WERI-Rb-1 (cell line): ENCODE results near the gene GPR84.

Experiments
- DNase-seq: peaks from one replicate; pipeline ENCODE4 v3.0.0-alpha.2; 2020
- H3K27ac ChIP-seq: fragments of 250-450 bp; sonication (Bioruptor Pico); 2 replicates; pipeline ENCODE4 v1.5.1; 2020; ENCODE audit warnings: mild to moderate bottlenecking, moderate library complexity
- H3K27me3 ChIP-seq: fragments of 250-450 bp; sonication (Bioruptor Pico); 2 replicates; pipeline ENCODE4 v1.5.1; 2021; ENCODE audit warnings: mild to moderate bottlenecking, low read depth, moderate library complexity; ENCODE audit not compliant: insufficient read depth, severe bottlenecking
- H3K36me3 ChIP-seq: fragments of 250-450 bp; sonication (Bioruptor Pico); 2 replicates; pipeline ENCODE4 v1.5.1; 2020; ENCODE audit warnings: mild to moderate bottlenecking, moderate library complexity
- H3K4me3 ChIP-seq: 2 replicates; pipeline ENCODE4 v1.5.1; 2011; ENCODE audit warnings: low read depth, mild to moderate bottlenecking, control low read depth, low read length
- H3K9me3 ChIP-seq: fragments of 250-450 bp; sonication (Bioruptor Pico); 2 replicates; pipeline ENCODE4 v1.5.1; 2021; ENCODE audit warnings: mild to moderate bottlenecking, moderate library complexity; ENCODE audit not compliant: severe bottlenecking
- CTCF ChIP-seq: IDR thresholded peaks from 2 replicates; pipeline ENCODE4 v1.5.1; 2011; ENCODE audit warnings: low read depth, mild to moderate bottlenecking, control low read depth, inconsistent platforms, low read length

Gene GPR84

GRCh38 chr12:54363047-54363446, 1.2 kb downstream of the GPR84 start:
- Histone ChIP-seq H3K4me3 (no peak overlapping the region), H3K9me3 (no peaks in the 10 kb centered on the region), H3K27me3 (no peaks in the 10 kb centered on the region), H3K36me3 (no peaks in the 10 kb centered on the region), H3K27ac (no peak overlapping the region)
- TF ChIP-seq CTCF = no peak
- no peak for DNase-seq

- H3K9me3 ChIP-seq = no peaks in the 10 kb centered on the region
- no peak overlapping the region for H3K4me3 ChIP-seq
- no peaks in the 10 kb centered on the region for H3K27me3 ChIP-seq
- DNase-seq = peak; percentile 94
- H3K36me3 ChIP-seq = no peaks in the 10 kb centered on the region
- H3K27ac ChIP-seq = peak overlapping the region; percentile 96
- TF ChIP-seq CTCF = peak; percentile 96
Observed at GRCh38 chr12:54360717-54361456, 3.4 kb downstream of the GPR84 start.

GRCh38 chr12:54359762-54360351, 4.4 kb downstream of the GPR84 start:
- H3K4me3 ChIP-seq = peak overlapping the region; percentile 40
- no peak for DNase-seq
- no peak for TF ChIP-seq CTCF
- no peaks in the 10 kb centered on the region for H3K36me3 ChIP-seq
- no peaks in the 10 kb centered on the region for H3K9me3 ChIP-seq
- peak overlapping the region; percentile 96 for H3K27ac ChIP-seq
- H3K27me3 ChIP-seq = no peaks in the 10 kb centered on the region

- Histone ChIP-seq H3K4me3 (peak overlapping the region; percentile 54), H3K36me3 (no peaks in the 10 kb centered on the region), H3K9me3 (no peaks in the 10 kb centered on the region), H3K27me3 (no peaks in the 10 kb centered on the region), H3K27ac (peak overlapping the region; percentile 98)
- peak; percentile 99 for DNase-seq
- no peak for TF ChIP-seq CTCF
Observed at GRCh38 chr12:54358945-54359761, 5.1 kb downstream of the GPR84 start.

- peak; percentile 76 for DNase-seq
- peak overlapping the region; percentile 54 for H3K4me3 ChIP-seq
- no peaks in the 10 kb centered on the region for H3K36me3 ChIP-seq
- H3K27ac ChIP-seq = peak overlapping the region; percentile 98
- H3K27me3 ChIP-seq = no peaks in the 10 kb centered on the region
- no peaks in the 10 kb centered on the region for H3K9me3 ChIP-seq
- peak; percentile 21; the same call in 1 of the 2 replicates for TF ChIP-seq CTCF
Observed at GRCh38 chr12:54358191-54358944, 5.9 kb downstream of the GPR84 start.
